HepG2 (cell line): ENCODE data around the gene ARHGAP30. TPM values are rescaled to one million over a fixed set of nuclear protein-coding genes. Genes with fewer than 3 reads are reported as not detected.

Experiments
- ATAC-seq: fragments of 200-7000 bp; cut with Tn5 transposase; 3 replicates; pipeline ENCODE4 v1.9.1; 2020; ENCODE audit warnings: mild to moderate bottlenecking, moderate library complexity
- BruUV-seq: library from RNA; stranded (reverse); fragments of 400-500 nt; replicated peaks from 2 replicates; lab custom pipeline; 2021; lab: Mats Ljungman, UMichigan
- CTCF ChIA-PET: fragments of 300-600 bp; formaldehyde crosslinking; extraction: SDS; loops from one replicate; lab custom pipeline; 2021; ENCODE audit warnings: low total read pairs, inconsistent platforms, low intra/inter-chr PET ratio; lab: Yijun Ruan, JAX
- POLR2A ChIA-PET: fragments of 350-600 bp; sonication (Branson Sonifier 250); formaldehyde crosslinking; loops from one replicate; lab custom pipeline; 2020; ENCODE audit warnings: antibody characterized with exemption, inconsistent platforms; lab: Yijun Ruan, JAX
- DNase-seq: peaks from one replicate; pipeline ENCODE4 v3.0.0-alpha.2; 2015; ENCODE audit warnings: low spot score
- FAIRE-seq: peaks from 3 replicates; lab custom pipeline; 2011; peaks lifted over from hg19 to GRCh38; lab: Jason Lieb, UNC
- H2AFZ ChIP-seq: one replicate; pipeline ENCODE4 v1.6.1; 2011; ENCODE audit warnings: low read length, inconsistent platforms
- H3K27ac ChIP-seq: fragments of 300-600 bp; 3 replicates; pipeline ENCODE4 v1.8.0; 2011; ENCODE audit warnings: mixed run types, mild to moderate bottlenecking, mixed read lengths, low read length, inconsistent platforms; ENCODE audit not compliant: insufficient read depth; ENCODE audit errors: extremely low read length
- H3K27me3 ChIP-seq, 2 experiments: fragments of 200-600 bp in 1 of 2; 2 replicates in 1 of 2; 3 replicates in 1 of 2; pipeline versions ENCODE4 v1.6.0 to v1.8.0; 2011; ENCODE audit warnings: low read length in 2 of 2, mild to moderate bottlenecking in 2 of 2, moderate library complexity in 2 of 2, inconsistent platforms in 1 of 2; ENCODE audit not compliant: insufficient read depth in 2 of 2, control insufficient read depth in 1 of 2
- H3K36me3 ChIP-seq, 2 experiments: fragments of 200-600 bp in 1 of 2; replicated peaks in 1 of 2; 2 replicates in 1 of 2; 3 replicates in 1 of 2; pipeline versions ENCODE4 v1.5.1 to v1.8.0; 2011; ENCODE audit warnings: low read length in 2 of 2, inconsistent platforms in 1 of 2; ENCODE audit not compliant: insufficient read depth in 2 of 2, control insufficient read depth in 1 of 2
- H3K4me1 ChIP-seq: 2 replicates; pipeline ENCODE4 v1.5.1; 2012; ENCODE audit warnings: low read length, inconsistent platforms; ENCODE audit not compliant: insufficient read depth
- H3K4me2 ChIP-seq: 2 replicates; pipeline ENCODE4 v1.6.0; 2011; ENCODE audit warnings: low read depth, low read length, inconsistent platforms
- H3K4me3 ChIP-seq, 3 experiments: fragments of 200-600 bp in 1 of 3; sonication (generic), shearing (Covaris generic) in 1 of 3; replicated peaks in 1 of 3; 2 replicates each; pipeline ENCODE4 v1.5.1; 2011 to 2016; ENCODE audit warnings: low read length in 3 of 3, inconsistent platforms in 2 of 3, low read depth in 2 of 3, mild to moderate bottlenecking in 2 of 3, control low read depth in 1 of 3, mixed read lengths in 1 of 3; ENCODE audit not compliant: insufficient read depth in 1 of 3
- H3K79me2 ChIP-seq: one replicate; pipeline ENCODE4 v1.6.1; 2011; ENCODE audit warnings: low read length, inconsistent platforms; ENCODE audit not compliant: insufficient read depth
- H3K9ac ChIP-seq: 2 replicates; pipeline ENCODE4 v1.6.0; 2011; ENCODE audit warnings: mild to moderate bottlenecking, low read depth, low read length, inconsistent platforms; ENCODE audit not compliant: insufficient read depth
- H3K9me3 ChIP-seq: 2 replicates; pipeline ENCODE4 v1.5.1; 2012; ENCODE audit warnings: mild to moderate bottlenecking, low read length
- H4K20me1 ChIP-seq: 2 replicates; pipeline ENCODE4 v1.6.0; 2011; ENCODE audit warnings: inconsistent platforms, mild to moderate bottlenecking, low read length, moderate library complexity; ENCODE audit not compliant: insufficient read depth
- GTF3A ChIP-seq: sonication (generic); formaldehyde crosslinking; conservative IDR thresholded peaks from 2 replicates; pipeline ENCODE4 v1.4.0; 2020; ENCODE audit warnings: mild to moderate bottlenecking, missing genetic modification reagents
- KLF16 ChIP-seq, 2 experiments: sonication (generic) in 1 of 2; formaldehyde crosslinking in 1 of 2; IDR thresholded peaks; 2 replicates each; pipeline versions ENCODE4 v1.6.1 to v1.8.0; 2016 to 2023; ENCODE audit warnings: missing genetic modification reagents in 2 of 2, missing compliant biosample characterization in 1 of 2
- MLXIP ChIP-seq: sonication (generic); formaldehyde crosslinking; IDR thresholded peaks from 2 replicates; pipeline ENCODE4 v1.9.0; 2021; ENCODE audit warnings: missing genetic modification reagents, borderline replicate concordance
- NFIC ChIP-seq: IDR thresholded peaks from 2 replicates; pipeline ENCODE4 v1.6.1; 2012; ENCODE audit warnings: mild to moderate bottlenecking, low read length, inconsistent platforms
- PAX8 ChIP-seq: sonication (generic); formaldehyde crosslinking; IDR thresholded peaks from 2 replicates; pipeline ENCODE4 v1.8.0; 2022; ENCODE audit warnings: mild to moderate bottlenecking, missing genetic modification reagents, borderline replicate concordance
- ZEB1 ChIP-seq: IDR thresholded peaks from 2 replicates; pipeline ENCODE4 v1.6.1; 2012; ENCODE audit warnings: mild to moderate bottlenecking, low read depth, inconsistent platforms; ENCODE audit not compliant: insufficient replicate concordance
- ZNF20 ChIP-seq: sonication (generic); formaldehyde crosslinking; IDR thresholded peaks from 2 replicates; pipeline ENCODE4 v1.4.0; 2020; ENCODE audit warnings: mild to moderate bottlenecking, moderate library complexity, missing genetic modification reagents
- ZNF703 ChIP-seq: sonication (generic); formaldehyde crosslinking; IDR thresholded peaks from 2 replicates; pipeline ENCODE4 v1.5.1; 2020; ENCODE audit warnings: missing genetic modification reagents, mild to moderate bottlenecking, moderate library complexity, borderline replicate concordance
- WGBS: methylation state at CpG from one replicate; pipeline ENCODE4 v1.1.6; 2017; ENCODE audit warnings: low lambda C conversion rate; 5-methylcytosine and 5-hydroxymethylcytosine counted together
- in situ Hi-C: cut with HindIII; loops from 2 replicates; pipeline ENCODE4 v1.10.0; 2017; ENCODE audit warnings: low pct_unique_long_range_greater_than_20kb; ENCODE audit not compliant: extremely low pct_ligation_motif_present
- intact Hi-C: fragments of 100-400 bp; cut with micrococcal nuclease; formaldehyde crosslinking; loops from one replicate; pipeline ENCODE4 v1.10.0; 2022; ENCODE audit not compliant: unreplicated experiment
- polyA plus RNA-seq, 8 experiments: library from polyadenylated mRNA; depleted of rRNA in 3 of 8; stranded (reverse) in 7 of 8; unstranded in 1 of 8; fragments of >200 nt; fragmentation: Illumina TruSeq in 4 of 8; extraction: Trizol in 4 of 8; gene quantifications; 2 replicates each; pipeline versions ENCODE4 v1.2.1 to v1.2.3, GENCODE V29; 2011 to 2016; ENCODE audit warnings: low read depth in 4 of 8, missing spikeins in 1 of 8, mixed read lengths in 1 of 8; ENCODE audit not compliant: insufficient read depth in 1 of 8
- total RNA-seq, 5 experiments: library from RNA; depleted of rRNA; stranded (reverse); fragments of >200 nt; fragmentation: Illumina TruSeq; extraction: Trizol; gene quantifications; 2 replicates each; pipeline ENCODE4 v1.2.3, GENCODE V29; 2016; ENCODE audit warnings: low read depth in 1 of 5

Gene ARHGAP30
- total and polyA plus RNA-seq, 2 of the 13 experiments (the other 11 are each of a cell fraction or from before 2014, with no cell fraction given), result 0.13 to 0.20 TPM

- CTCF ChIA-PET, result no interaction called here
- TF ChIP-seq GTF3A (CRISPR knock-in tag), result no peak
- no peak for TF ChIP-seq KLF16 (CRISPR knock-in tag; IDR thresholded peaks at IDR 0.05)
- no peak for TF ChIP-seq NFIC
- TF ChIP-seq PAX8 (CRISPR knock-in tag), result no peak
- TF ChIP-seq ZNF20, result no peak
- TF ChIP-seq ZNF703, result no peak
- no peak for TF ChIP-seq MLXIP (CRISPR knock-in tag)
- no peak for TF ChIP-seq ZEB1
- TF ChIP-seq, all 625 proteins: peak for 0
- in situ Hi-C loops (loop anchor here (10.0 kb wide), 1 partner anchor 95 kb away; no protein-coding TSS in a partner anchor), intact Hi-C loops (no loop called here)
- FAIRE-seq (no peak), ATAC-seq (no peak), DNase-seq (no peak)
- POLR2A ChIA-PET, result no interaction called here
- Histone ChIP-seq H3K36me3 (no peaks in the 10 kb centered on the region), H3K9me3 (no peaks in the 10 kb centered on the region), H3K4me1 (peaks cover 28% of the 10 kb centered on the region), H3K27me3 (peaks cover 3 to 40% of the 10 kb centered on the region in 2 experiments; a peak in 3 of 5 replicates), H3K4me2 (no peak overlapping the region), H3K4me3 (no peak overlapping the region), H3K79me2 (no peaks in the 10 kb centered on the region), H3K9ac (no peak overlapping the region), H2AFZ (no peak overlapping the region), H3K27ac (no peak overlapping the region), H4K20me1 (no peaks in the 10 kb centered on the region)
- no TSS peak for BruUV-seq
- WGBS, result 82% methylated on average over 4 of the region's 5 CpGs
Observed at GRCh38 chr1:161089938-161090337, 20.2 kb upstream of the ARHGAP30 start.
